Femur (tissue), 1 donor: ENCODE measurements around the gene DPYSL4.

ENCODE experiments used
- DNase-seq: peaks from one replicate; pipeline ENCODE4 v3.0.0-alpha.2; 2017

The DPYSL4 gene

GRCh38 chr10:132230557-132231210 is 43.9 kb downstream of the DPYSL4 start:
- DNase-seq = no peak

- DNase-seq = no peak
These were observed 44.9 kb downstream of the DPYSL4 start for GRCh38 chr10:132231656-132232022.

GRCh38 chr10:132232023-132232951 is 45.5 kb downstream of the DPYSL4 start:
- peak; percentile 50 for DNase-seq

GRCh38 chr10:132232981-132233380 is 46.2 kb downstream of the DPYSL4 start:
- no peak for DNase-seq

GRCh38 chr10:132233501-132234085 is 46.8 kb downstream of the DPYSL4 start:
- peak; percentile 58 for DNase-seq

- no peak for DNase-seq
These were observed 48.1 kb downstream of the DPYSL4 start for GRCh38 chr10:132234860-132235259.

- DNase-seq = no peak
These were observed 49.4 kb downstream of the DPYSL4 start for GRCh38 chr10:132236161-132236560.

GRCh38 chr10:132236881-132237280 is 50.1 kb downstream of the DPYSL4 start:
- no peak for DNase-seq

GRCh38 chr10:132237396-132237795 is 50.6 kb downstream of the DPYSL4 start:
- no peak for DNase-seq

GRCh38 chr10:132237871-132238270 is 51.1 kb downstream of the DPYSL4 start:
- DNase-seq = peak; percentile 63

GRCh38 chr10:132238371-132239125 is 51.8 kb downstream of the DPYSL4 start:
- no peak for DNase-seq

GRCh38 chr10:132239126-132240031 is 52.6 kb downstream of the DPYSL4 start:
- DNase-seq = no peak

GRCh38 chr10:132240156-132240555 is 53.4 kb downstream of the DPYSL4 start:
- no peak for DNase-seq

GRCh38 chr10:132240581-132240980 is 53.8 kb downstream of the DPYSL4 start:
- DNase-seq = no peak

GRCh38 chr10:132241086-132241485 is 54.3 kb downstream of the DPYSL4 start:
- DNase-seq = no peak

- no peak for DNase-seq
These were observed 54.7 kb downstream of the DPYSL4 start for GRCh38 chr10:132241496-132241895.

- no peak for DNase-seq
These were observed 55.5 kb downstream of the DPYSL4 start for GRCh38 chr10:132242103-132242840.

GRCh38 chr10:132243141-132243540 is 56.4 kb downstream of the DPYSL4 start:
- no peak for DNase-seq

GRCh38 chr10:132243626-132244025 is 56.9 kb downstream of the DPYSL4 start:
- DNase-seq = no peak

- DNase-seq = no peak
These were observed 58.3 kb downstream of the DPYSL4 start for GRCh38 chr10:132245056-132245455.

- DNase-seq = no peak
These were observed 59.5 kb downstream of the DPYSL4 start for GRCh38 chr10:132246296-132246695.
